Parathyroid adenoma (tissue), 2 donors: ENCODE measurements around the gene IQCN.

Experiments
- H2AFZ ChIP-seq: fragments of 300-600 bp; sonication (generic); one replicate; pipeline ENCODE4 v1.7.0; 2017; ENCODE audit warnings: antibody characterized with exemption, mild to moderate bottlenecking
- H3K27ac ChIP-seq: fragments of 300-600 bp; sonication (generic); one replicate; pipeline ENCODE4 v1.7.0; 2017
- H3K27me3 ChIP-seq: fragments of 300-600 bp; sonication (generic); one replicate; pipeline ENCODE4 v1.7.0; 2017; ENCODE audit warnings: low read length; ENCODE audit not compliant: control insufficient read depth, insufficient read depth
- H3K36me3 ChIP-seq: fragments of 300-600 bp; sonication (generic); one replicate; pipeline ENCODE4 v1.7.0; 2017; ENCODE audit warnings: low read length; ENCODE audit not compliant: control insufficient read depth, insufficient read depth
- H3K4me1 ChIP-seq: fragments of 300-600 bp; sonication (generic); one replicate; pipeline ENCODE4 v1.7.0; 2017; ENCODE audit warnings: control low read depth
- H3K4me2 ChIP-seq: fragments of 300-600 bp; sonication (generic); one replicate; pipeline ENCODE4 v1.7.0; 2017; ENCODE audit warnings: low read length
- H3K4me3 ChIP-seq: fragments of 300-600 bp; sonication (generic); one replicate; pipeline ENCODE4 v1.7.0; 2017; ENCODE audit warnings: low read depth, low read length
- H3K79me2 ChIP-seq: fragments of 300-600 bp; sonication (generic); one replicate; pipeline ENCODE4 v1.7.0; 2017; ENCODE audit warnings: control low read depth
- H3K9ac ChIP-seq: fragments of 300-600 bp; sonication (generic); one replicate; pipeline ENCODE4 v1.7.0; 2017; ENCODE audit warnings: mild to moderate bottlenecking
- H3K9me3 ChIP-seq: fragments of 300-600 bp; sonication (generic); one replicate; pipeline ENCODE4 v1.7.0; 2017; ENCODE audit warnings: low read length; ENCODE audit not compliant: control insufficient read depth
- TF ChIP-seq, protein P1 (sequence below): fragments of 300-600 bp; sonication (generic); IDR thresholded peaks from one replicate; pipeline ENCODE4 v1.7.0; 2017; ENCODE audit warnings: antibody characterized with exemption, mild to moderate bottlenecking
- donor health status: primary hyperparathyroidism.

Gene IQCN

DNA sequence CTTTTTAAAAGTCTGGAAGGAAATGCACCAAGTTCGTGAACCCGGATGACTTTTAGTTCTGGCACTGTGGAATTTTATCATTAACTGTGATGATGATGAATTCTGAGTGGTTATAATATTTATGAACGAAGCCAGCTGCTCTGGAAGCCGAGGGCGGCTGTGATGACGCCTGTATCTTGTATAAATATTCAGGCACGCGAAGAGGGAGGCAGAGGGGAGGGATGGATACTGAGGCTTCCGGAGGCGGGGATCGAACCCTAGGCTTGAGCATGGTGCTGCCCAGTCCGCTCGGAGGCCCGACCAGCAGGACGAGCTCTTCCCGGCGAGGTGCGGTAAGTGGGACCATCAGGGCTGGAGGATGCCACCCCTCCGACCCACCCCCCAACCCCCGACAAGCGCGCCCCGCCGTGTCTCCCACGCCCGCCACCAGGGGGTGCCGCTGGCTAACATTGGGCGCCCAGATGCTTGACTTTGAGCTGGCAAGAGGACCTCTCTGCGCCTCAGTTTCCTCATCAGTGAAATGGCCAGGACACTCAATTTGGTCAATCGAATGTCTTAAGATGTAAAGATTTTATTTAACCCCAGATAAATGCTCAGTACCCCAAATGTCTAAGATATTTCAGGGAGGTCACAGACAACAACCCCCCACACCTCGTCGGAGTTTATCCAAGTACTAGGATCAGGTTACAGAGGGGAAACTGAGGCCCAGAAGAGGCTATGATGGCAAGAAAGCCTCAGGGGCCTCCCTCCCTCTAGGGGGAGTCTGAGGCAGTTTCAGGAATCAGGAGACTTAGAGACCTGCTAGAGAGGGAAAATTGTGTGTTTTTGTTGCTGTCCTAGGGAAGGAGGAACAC lies 65.9 kb downstream of the IQCN start:
- no peak overlapping the region for H3K4me2 ChIP-seq
- H3K27me3 ChIP-seq = no peaks in the 10 kb centered on the region
- peaks cover 4% of the 10 kb centered on the region for H3K79me2 ChIP-seq
- no peak overlapping the region for H3K4me3 ChIP-seq
- no peak overlapping the region for H3K9ac ChIP-seq
- no peaks in the 10 kb centered on the region for H3K9me3 ChIP-seq
- H3K4me1 ChIP-seq = no peaks in the 10 kb centered on the region
- no peaks in the 10 kb centered on the region for H3K36me3 ChIP-seq
- peak overlapping the region; percentile 9 for H2AFZ ChIP-seq
- no peak overlapping the region for H3K27ac ChIP-seq
- TF ChIP-seq, protein P1, sequence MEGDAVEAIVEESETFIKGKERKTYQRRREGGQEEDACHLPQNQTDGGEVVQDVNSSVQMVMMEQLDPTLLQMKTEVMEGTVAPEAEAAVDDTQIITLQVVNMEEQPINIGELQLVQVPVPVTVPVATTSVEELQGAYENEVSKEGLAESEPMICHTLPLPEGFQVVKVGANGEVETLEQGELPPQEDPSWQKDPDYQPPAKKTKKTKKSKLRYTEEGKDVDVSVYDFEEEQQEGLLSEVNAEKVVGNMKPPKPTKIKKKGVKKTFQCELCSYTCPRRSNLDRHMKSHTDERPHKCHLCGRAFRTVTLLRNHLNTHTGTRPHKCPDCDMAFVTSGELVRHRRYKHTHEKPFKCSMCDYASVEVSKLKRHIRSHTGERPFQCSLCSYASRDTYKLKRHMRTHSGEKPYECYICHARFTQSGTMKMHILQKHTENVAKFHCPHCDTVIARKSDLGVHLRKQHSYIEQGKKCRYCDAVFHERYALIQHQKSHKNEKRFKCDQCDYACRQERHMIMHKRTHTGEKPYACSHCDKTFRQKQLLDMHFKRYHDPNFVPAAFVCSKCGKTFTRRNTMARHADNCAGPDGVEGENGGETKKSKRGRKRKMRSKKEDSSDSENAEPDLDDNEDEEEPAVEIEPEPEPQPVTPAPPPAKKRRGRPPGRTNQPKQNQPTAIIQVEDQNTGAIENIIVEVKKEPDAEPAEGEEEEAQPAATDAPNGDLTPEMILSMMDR = peak; percentile 54
